Pulmonary artery endothelial cell (primary cell): ENCODE measurements around the gene PITX3. TPM values are rescaled to one million over a fixed set of nuclear protein-coding genes. Genes with fewer than 3 reads are reported as not detected.
"Not testable (repeated sequence)": the region's sequence is repeated elsewhere in the genome, so short reads cannot be mapped to it uniquely, and the experiment has no call there.

Experiments used
- DNase-seq: peaks from one replicate; pipeline ENCODE4 v3.0.0-alpha.2; 2011; ENCODE audit warnings: low read depth, low spot score
- total RNA-seq: library from RNA; depleted of rRNA; stranded (reverse); fragments of >200 nt; gene quantifications from 2 replicates; pipeline ENCODE4 v1.2.3, GENCODE V29; 2014

The PITX3 gene
- total RNA-seq, 1 donor from 2014 or later, result 0.07 TPM

DNA sequence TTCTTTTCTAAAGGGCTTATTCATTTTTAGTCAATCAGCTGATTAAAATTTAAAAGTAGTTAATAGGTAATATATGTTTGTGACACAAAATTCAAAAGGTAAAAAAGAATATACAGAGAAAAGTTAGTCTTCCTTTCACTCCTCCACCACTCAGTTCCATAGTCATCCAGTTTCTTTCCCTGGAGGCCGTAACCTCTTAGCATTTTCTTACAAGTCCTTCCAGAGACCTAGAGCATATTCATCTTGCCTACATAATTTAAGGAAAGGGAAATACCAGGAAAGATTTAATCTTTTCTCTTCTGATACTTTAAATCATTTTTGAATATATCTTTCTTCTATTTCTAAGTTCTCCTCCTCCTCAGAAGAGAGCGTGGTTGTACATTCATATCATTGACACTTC is 14.1 kb upstream of the PITX3 start:
- no peak for DNase-seq

DNA sequence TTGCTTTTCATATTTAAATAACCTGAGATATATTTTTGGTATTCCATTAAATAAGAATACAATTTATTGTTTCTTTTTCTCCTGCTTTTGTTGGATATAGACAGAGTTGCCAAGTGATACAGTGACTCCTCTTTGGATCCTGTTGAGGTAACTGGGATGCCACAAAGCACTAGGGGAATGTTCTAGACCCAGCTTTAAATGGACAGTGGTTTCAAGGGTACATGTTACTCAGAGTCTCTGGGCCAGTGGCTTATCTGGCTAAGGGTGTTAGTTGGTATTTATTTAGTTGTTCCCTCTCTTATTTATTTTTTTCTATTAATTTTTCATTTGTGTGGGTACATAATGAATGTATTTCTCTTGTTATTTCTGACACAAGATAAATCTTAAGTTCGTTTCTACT is 13.1 kb upstream of the PITX3 start:
- no peak for DNase-seq

DNA sequence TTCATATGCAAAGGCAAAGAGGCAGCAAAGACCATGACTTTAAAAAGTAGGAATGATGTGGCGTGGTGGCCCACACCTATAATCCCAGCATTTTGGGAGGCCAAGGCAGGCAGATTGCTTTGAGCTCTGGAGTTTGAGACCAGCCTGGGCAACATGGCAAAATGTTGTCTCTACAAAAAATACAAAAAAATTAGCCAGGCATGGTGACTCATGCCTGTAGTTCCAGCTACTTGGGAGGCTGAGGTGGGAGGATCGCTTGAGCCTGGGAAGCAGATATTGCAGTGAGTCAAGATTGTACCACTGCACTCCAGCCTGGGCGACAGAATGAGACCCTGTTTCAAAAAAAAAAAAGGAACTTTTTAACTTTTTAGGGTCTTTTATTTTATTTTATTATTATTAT is 11.2 kb upstream of the PITX3 start:
- not testable (repeated sequence) for DNase-seq

DNA sequence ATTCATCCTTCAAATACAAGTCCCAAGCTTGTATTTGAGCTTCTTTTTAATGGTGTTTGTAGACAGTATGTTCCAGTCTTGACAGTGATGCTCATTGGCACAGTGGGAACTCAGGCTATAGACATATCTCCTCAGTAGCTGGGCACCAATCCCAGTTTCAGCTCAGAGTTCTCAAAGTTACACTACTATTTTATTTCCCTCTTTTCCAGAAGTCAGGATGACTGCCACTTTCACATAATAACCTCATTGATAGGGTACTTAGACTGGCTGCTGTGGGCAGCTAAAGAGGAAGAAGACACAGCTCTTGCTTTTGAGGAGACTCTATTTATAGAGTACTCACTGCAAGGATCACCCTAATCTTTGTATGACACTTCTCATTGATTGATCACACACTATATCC is 6.4 kb upstream of the PITX3 start:
- DNase-seq, result no peak

DNA sequence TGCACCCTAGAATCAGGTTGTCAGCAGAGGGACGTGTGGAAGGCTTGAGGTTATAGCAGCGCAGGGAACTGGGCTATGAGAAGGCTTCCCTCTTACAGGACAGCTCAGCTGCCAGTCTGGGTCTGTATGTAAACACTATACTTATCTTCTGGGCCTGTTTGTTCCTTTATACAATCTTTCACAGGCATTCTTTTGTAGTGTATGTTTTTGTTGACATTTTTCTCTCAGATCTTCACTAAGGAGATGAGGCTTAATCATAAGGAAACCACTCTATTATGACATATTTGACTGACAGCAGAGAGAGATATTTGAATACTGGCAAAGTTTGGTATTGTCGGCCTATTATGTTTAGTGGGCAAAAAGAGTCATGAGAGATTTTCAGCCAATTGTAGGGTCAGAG is 4.9 kb upstream of the PITX3 start:
- no peak for DNase-seq

DNA sequence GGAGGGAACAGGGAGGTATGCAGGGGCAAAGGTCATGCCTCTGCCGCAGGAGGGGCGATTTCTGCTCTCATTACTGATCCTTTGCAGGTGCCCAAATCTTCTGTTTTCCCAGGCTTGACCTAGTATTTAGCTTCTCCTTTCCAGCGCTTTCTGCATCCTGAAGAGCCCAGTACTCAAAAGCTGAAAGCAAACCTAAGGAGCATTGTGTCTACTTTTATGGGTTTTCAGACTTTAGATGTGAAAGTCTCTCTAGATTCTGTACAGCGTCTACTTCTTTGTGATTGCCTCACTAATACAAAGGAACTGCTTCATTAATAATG is 4.6 kb upstream of the PITX3 start:
- no peak for DNase-seq

DNA sequence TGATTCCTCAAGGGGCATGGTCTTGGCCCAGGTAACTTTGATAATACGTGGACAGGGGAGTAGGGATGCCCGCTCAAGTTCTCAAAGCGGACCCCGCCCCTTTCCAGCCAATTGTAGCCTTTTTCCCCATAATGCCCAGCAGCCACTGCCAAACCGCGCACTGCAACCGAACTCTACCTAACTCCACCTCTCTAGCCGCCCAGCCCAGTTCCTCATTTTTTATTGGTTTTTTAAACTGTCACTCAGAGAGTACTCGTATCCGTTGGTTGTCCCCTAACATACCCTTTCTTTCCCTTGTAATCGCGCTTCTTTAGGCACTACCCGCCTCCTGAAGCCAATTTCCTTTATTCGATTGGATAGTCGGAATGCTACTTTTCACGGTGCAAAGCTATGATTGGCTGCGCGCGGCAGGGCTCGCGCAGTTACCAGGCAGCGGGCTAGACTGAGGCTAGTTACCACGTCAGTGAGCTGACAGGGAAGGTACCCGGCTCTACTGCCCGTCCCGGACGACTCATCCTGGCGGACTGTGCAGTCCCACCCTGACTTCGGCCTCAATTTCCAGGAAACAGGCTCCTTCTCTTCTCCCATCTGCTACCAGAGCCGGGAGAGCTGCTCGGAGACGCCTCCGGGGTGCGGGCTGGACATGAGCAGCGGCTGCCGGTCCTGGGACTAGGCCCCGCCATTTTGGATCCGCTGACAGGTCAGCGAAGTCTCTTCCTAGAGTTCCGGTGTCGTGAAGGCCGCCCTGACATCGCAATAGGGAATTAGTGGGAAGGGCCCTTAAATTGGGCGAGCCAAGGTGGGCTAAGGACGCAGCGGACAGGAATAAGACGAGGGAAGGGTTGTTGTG is 4.0 kb upstream of the PITX3 start, which contains the start of gene GBF1:
Gene GBF1 (plus strand): TSS at position 451 of the 850 bp plus-strand sequence. CDS start 13,407 bp downstream, outside the sequence.
- DNase-seq, result peak; percentile 99

DNA sequence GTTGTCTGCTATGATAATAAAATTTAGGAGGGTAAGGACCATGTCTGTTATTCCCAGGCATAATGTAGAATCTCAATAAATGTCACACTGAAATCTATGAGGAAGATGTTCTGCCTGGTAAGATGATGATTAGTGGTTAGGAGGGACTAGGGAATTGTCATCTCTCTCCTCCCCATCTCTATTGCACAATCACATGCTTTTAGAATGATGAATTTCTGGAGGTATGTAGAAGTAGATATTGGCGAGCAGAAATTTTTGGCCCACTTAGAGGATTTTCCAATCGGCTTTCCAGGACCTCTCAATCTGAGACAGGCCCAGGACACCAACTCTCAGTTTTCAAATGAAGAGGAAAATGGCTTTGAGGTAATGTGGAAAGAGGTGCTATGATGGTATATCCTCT is 2.0 kb upstream of the PITX3 start:
- DNase-seq, result no peak

DNA sequence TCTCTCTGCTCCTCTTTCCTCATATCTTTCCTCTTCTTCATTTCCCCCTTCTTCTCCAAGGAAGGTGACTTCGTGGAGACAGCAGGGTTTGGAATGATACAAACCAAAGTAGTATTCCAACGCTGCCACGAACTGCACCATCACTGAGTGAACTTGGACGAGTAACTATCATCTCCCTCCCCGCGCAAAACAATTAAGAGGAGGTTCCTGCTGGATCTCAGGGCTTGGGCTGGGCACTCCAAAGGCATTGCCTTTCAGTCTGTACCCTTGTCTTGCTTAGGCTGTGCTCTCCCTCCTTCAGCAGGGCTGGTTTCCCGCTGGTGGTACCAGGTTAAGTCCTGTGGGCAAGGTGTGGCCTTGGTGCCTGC is 790 bp upstream of the PITX3 start:
- no peak for DNase-seq

DNA sequence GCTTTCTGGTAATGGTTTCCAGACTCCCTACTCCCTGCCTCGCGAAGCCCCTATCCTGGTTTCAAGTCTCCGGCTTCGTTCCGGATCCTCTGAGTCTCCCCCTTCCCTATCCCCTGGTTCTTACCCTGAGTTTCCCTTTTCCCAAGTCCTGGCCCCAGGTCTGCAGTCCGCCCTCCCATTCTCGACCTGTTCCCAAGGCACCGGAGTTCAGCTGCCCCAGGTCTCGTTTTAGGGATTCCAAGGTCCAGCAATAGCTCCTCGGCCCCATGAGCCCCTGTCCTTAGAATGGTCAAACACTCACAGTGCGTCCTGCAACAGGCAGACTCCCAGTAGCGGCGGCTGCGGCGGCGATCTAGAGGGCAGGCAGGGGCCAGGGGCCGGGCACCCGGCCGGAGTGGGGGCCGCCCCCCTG is 274 bp downstream of the PITX3 start:
- DNase-seq, result no peak

DNA sequence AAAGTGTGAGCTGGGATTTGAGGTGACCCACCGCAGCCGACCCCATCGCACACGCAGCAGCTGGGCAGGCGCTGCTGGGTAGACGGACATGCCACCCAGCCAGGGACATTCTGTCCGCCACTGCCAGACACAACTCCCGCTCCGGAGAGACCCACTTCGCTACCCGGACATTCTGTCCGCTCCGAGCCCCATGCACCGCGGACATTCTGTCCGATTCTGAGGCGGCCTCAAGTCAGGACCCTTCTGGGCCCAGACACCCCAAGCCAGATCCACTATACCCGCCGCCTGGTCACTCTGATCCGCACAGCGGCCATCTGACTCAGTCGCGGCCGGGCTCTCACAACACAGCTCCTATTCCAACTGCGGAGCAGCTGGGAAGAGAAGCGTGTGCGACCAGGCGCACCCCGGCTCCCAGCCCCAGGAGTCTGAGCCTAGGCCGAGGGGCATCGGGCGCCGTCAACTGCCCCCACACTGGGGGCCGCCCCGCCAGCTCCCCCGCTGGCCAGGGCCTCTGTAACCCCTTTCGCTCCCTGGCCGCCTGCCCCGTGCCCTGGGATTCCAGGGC is 763 bp downstream of the PITX3 start:
- DNase-seq, result no peak

DNA sequence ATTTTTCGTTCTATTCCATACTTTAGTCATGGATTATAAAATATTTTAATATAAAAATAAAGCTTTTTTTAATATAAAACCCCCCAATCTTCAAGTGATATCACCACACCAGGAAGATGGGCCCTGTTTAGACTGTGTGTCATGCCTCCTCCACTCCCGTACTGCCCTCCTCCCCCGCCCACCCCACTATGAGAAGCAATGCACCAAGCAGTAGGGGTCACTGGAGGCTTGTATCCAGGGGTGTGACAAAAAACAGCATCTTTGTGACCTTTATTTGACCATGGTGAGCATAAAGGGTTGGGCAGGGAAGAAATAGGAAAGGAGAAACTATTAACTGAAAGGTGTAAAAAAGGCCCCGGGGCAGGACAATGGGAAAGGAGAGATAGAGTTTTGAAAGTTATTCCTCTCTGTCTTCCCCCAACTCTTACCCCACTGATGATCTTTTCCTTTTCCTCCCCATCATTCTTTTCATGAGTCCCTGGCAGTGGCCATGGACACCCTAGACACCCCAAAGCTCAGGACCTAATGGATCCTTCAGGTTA is 3.5 kb downstream of the PITX3 start:
- DNase-seq, result no peak

DNA sequence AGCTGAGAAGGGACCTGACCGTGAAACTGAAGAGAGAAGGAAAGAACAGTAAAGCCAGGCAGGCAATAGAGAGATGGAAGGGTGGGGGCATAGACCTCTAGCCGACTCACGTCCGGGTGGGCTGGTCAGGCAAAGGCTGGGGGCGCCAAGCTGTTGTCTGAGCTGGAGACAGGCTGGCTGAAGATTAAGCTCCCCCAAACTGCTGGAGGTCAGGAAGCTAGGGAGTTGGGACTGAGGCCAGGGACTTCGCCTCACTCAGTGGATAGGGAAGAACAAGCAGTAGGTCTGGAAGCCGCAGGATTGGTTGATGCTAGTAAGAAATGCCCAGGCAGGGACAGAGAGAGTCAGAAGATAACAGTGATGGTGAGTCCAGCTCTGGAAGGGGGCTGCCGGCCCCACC is 5.3 kb downstream of the PITX3 start:
- no peak for DNase-seq

DNA sequence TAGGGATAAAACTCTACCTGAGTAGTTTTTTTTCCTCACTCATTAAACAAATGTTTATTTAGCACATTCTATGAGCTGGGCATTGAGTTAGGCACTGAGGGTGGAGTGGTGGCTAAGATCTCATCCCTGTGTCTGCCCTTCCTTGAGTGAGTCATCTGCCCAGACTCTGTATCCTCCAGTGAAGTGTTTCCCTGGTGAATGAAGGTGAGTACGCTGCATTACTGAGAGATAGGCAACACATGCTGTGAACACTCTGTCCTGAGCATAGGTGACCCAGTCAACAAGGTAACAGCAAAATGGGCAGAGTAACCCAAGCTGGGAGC is 5.8 kb downstream of the PITX3 start:
- no peak for DNase-seq

DNA sequence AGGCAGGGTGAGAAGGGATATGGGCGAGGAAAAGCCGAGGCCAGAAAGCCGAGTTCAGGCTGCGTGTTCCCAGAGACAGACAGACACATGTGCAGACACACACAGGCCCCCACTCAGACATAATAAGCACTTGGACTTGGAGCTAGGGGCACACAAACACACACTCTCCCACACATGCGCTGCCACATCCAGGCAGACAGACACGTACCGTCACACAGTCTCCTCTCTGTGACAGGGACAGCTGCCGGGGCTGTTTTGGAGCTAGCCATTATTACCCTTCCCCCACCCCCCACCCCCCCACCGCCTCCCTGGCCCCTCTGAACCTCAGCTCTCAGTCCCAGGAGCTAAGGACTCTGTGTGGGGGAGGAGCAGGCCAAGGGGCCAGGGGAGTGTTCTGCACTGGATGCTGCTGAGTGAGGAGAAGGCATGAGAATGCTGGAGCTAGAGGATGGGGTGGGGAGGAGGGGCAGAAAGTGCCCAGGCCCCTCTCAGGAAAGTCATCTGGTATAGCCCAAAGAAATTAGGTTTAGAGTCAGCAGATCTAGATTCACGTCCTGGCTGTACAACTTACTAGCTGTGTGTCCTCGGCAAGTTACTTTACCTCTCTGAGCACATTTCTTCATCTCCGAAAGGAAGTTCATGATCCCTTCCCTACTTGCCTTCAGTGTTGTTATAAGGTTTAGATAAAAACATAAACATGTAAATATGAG is 6.3 kb downstream of the PITX3 start:
- no peak for DNase-seq

DNA sequence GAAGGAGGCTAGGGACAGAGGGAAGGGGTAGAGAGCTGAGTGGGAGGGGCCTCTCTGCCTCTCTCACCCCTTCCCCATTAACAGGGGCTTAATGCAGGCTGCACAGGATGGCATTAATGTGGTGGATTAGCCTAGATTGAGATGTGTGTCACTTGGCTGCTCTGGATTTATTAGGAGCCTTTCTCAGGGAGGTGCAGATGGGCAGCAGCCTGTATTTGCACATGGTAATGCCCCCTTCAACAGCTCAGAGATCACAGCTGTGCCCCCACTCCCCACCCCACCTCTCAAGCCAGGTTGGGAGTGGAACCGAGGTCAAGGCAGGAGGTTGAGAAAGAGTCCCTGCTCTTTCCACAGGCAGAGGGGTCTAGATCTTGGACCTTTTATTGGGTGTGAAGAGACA is 7.3 kb downstream of the PITX3 start:
- DNase-seq, result no peak

DNA sequence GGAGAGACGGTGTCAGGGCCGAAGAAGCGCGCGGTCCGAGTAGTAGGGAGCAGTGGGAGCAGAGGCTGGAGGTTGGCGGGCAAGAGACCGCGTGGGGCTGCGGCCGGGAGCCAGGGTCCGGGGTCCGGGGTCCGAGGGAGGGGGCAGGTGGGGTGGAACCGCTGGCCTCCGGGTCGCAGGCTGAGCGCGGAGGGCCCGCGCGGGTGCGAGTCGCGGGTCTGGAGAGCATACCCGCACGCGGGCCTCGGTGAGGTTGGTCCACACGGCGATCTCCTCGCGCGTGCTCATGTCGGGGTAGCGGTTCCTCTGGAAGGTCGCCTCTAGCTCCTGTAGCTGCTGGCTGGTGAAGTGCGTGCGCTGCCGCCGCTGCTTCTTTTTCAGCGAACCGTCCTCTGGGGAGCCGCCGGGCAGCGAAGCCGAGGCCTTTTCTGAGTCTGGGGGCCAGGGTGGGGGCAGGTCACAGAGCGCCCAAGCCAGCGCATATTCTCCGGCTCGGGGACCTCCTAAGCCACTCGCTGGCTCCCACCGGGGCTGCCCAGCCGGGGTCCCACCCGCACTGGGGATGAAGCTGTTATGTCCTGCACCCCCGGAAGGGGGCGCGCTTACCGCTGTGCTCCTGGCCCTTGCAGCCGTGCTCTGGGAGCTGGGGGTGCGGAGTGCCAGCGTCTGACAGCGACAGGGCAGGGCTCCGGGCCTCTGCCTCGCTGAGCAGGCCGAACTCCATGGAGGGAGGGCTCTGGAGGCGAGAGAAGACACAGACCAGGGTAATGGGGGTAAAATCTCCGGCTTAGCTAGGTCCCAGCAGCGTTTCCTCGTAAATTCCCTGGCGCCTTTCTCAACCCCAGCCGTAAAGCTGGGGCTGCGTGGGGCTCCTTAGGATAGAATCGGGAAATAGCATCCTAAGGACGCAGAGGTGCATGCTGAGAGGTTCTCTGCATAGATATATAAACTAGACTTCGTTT is 9.7 kb downstream of the PITX3 start:
- no peak for DNase-seq

DNA sequence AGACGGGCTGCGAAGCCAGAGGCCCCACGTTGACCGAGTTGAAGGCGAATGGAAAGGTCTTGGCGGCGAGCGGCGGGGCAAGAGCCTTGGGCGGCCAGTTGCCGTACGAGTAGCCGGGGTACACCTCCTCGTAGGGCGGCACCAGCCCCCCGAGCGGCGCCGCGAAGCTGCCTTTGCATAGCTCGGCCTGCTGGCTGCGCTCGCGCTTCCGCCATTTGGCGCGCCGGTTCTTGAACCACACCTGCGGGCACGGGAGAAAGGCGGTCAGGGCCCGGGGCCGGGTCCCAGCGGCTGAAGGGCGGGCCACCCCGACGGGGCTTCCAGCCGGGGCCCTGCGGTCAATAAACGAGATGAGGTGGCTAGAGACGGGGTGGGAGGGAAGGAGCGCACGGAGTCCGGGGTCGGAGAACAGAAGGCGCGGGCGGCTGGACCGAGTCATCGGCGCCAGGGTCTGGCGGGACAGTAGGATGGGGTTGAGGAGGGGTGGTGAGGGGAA is 10.4 kb downstream of the PITX3 start:
- DNase-seq, result no peak

DNA sequence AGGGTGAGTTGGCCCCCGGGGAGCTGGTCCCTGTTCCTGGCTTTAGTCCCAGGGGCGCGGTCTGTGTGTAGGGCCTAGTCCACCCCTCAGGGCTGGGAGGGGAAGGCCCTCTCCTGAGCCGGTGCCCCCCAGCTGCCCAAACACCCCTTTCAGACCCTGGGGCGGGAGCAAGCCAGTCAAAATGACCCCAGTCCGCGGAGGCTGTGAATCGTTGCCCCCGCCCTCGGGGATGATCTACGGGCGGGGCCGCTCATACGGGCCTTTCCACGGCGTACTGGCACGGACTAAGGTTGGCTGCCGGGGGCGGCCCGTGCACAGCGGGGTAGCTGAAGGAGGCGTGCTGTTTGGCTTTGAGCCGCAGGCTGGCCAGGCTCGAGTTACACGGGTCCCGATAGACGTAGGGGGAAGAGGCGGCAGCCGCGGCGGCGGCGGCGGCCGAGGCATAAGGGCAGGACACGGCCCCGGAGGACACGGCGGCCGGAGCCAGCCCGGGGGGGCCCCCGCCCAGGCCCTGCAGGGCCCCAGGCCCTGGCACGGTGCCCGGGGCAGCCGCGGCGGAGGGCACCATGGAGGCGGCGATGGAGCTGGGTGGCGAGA is 10.9 kb downstream of the PITX3 start:
- no peak for DNase-seq

DNA sequence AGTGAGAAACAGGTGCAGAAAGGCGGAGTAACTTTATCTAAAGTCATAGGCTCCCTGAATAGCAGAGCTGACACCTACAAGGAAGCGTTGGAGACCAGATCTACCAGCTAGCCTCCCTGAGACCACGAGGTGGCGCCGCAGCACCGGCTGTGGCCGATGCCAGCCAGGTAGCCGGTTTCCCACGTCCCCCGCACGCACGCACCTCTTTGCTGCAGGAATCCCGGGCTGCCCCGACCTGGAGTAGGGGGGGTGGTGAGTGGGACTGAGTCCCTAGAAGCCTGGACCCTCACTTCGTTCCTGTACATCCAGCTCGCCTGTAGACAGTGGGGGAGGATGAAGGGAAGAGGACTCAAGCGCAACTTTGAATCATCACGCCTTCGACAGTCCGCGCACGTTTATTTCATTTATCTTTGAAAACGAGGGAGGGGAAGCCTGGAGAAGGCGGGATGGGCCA is 11.5 kb downstream of the PITX3 start:
- DNase-seq, result no peak

DNA sequence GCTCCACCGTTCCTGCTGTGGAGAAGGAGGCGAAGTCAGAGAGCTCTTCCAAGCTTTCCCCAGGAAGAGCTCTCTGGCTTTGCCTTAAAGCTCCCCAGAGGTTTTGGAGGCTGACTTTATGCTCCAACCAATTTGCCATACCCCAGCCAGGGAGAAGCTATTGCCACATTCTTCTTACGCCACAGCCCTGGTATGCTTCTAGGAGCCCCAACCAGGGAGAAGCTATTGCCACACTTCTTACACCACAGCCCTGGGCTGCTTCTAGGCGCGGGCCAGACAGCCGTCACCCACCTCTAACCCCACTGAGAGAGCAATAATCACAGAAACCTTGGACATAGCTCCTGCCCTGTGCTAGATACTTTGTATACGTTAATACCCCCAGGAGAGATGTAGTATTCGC is 14.3 kb downstream of the PITX3 start:
- no peak for DNase-seq
